Measurements from ENCODE around the gene ROBO1. TPM values are rescaled to one million over a fixed set of nuclear protein-coding genes. Genes with fewer than 3 reads are reported as not detected.
A peak's percentile ranks its signal among the peaks of the same experiment; 100 is the strongest.

ROBO1 gene
- total RNA-seq, 1 donor = 88.5 TPM

DNA sequence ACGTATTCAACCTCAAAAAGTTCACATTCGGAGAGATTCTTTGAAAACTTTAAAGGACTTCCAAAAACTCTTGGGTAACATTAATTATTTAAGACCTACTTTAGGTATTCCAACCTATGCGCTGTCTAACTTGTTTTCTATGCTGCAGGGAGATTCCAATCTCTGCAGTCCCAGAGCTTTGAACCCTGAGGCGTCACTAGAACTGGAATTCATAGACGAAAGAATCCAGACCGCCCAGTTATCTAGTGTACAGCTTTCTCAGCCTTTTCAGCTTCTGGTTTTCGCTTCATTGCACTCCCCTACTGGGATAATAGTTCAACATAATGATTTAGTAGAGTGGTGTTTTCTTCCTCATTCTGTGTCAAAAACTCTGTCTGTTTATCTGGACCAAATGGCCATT, 711.3 kb downstream of the ROBO1 start:
- DNase-seq (ENCODE audit: low read depth) = no peak
- no peak for TF ChIP-seq CTCF (IDR thresholded peaks at IDR 0.05; ENCODE audit: insufficient read depth, low read depth, low read length)
- no peak overlapping the region for H3K4me3 ChIP-seq (ENCODE audit: low read depth, low read length)

DNA sequence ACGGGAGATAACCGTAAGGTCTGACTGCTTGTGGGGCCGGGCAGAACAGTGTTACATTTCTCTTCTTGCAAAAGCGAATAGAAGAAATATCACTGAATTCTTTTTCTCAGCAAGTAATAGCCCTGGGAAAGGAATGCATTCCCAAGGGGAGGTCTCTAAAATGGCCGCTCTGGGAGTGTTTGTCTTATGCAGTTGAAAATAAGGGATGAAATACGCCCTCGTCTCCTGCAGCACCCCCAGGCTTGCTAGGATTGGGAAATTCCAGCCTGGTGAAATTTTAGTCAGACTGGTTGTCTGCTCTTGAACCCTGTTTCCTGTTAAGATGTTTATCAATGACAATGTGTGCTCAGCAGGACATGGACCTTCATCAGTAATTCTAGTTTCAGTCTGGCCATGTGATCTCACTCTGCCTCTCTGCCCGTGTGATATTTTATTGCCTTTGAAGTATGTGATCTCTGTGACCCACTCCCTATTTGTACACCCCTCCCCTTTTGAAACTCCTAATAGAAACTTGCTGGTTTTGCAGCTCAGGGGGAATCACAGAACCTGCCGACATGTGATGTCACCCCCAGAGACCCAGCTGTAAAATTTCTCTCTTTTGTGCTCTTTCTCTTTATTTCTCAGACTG, 715.6 kb downstream of the ROBO1 start:
- TF ChIP-seq CTCF (IDR thresholded peaks at IDR 0.05; ENCODE audit: insufficient read depth, low read depth, low read length) = no peak
- no peak for DNase-seq (ENCODE audit: low read depth)
- H3K4me3 ChIP-seq (ENCODE audit: low read depth, low read length) = no peak overlapping the region

DNA sequence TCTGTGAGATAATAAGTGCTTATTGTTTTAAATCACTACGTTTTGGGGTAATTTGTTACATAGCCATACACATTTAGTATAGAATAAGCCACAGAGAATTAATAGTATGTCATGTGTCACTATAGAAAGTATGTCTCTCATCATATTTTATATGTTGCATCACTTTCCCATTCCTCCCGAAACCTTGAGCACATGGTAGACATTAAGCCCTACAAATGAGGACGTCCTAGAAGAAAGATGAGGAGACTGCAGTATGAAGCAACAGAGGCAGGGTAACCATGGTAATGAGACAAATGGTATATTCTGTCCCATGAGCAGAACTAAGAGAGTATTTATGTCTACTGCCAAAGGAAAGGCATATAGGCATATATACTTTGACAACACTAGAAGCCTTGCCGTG, 720.2 kb downstream of the ROBO1 start:
- no peak for TF ChIP-seq CTCF (IDR thresholded peaks at IDR 0.05; ENCODE audit: insufficient read depth, low read depth, low read length)
- no peak overlapping the region for H3K4me3 ChIP-seq (ENCODE audit: low read depth, low read length)
- no peak for DNase-seq (ENCODE audit: low read depth)

DNA sequence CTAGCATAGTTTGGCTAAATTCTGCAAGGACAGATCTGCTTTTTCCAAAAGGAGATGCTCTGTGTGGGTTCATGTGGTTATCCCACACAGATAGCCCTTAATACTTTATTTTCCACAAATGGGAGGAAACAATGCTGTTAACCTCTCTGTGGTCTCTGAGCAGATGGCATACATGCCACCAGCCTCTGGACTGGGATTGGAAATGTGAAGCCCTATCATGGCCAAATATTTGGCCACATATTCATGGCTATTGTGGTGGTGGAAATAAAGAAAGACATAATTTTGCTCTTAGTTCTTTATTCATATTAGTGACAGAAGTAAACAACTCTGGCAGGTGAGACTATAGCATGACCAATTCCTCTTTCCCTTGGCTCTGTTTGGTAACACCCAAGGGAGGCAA, 726.2 kb downstream of the ROBO1 start:
- TF ChIP-seq CTCF (IDR thresholded peaks at IDR 0.05; ENCODE audit: insufficient read depth, low read depth, low read length) = no peak
- H3K4me3 ChIP-seq (ENCODE audit: low read depth, low read length) = no peak overlapping the region
- DNase-seq (ENCODE audit: low read depth) = no peak

DNA sequence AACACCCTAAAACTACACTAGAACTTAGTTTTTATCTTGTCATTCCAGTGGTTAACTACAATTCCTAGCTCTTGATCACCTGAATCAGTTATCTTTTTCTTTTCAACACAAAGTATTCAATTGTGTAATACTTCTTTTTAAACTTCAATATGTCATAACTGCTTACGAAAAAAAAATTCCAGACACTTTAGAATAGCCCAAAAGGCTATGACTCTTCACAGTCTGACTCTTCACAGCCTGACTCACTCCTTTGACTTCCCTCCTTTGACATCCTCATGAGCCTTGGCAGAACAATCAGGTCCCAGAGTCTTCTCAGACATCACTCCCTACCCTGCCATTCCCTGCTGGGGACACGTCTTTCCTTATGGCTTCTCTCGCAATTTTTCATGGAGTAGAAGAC, 727.1 kb downstream of the ROBO1 start:
- DNase-seq (ENCODE audit: low read depth) = peak; percentile 73
- no peak overlapping the region for H3K4me3 ChIP-seq (ENCODE audit: low read depth, low read length)
- no peak for TF ChIP-seq CTCF (IDR thresholded peaks at IDR 0.05; ENCODE audit: insufficient read depth, low read depth, low read length)

DNA sequence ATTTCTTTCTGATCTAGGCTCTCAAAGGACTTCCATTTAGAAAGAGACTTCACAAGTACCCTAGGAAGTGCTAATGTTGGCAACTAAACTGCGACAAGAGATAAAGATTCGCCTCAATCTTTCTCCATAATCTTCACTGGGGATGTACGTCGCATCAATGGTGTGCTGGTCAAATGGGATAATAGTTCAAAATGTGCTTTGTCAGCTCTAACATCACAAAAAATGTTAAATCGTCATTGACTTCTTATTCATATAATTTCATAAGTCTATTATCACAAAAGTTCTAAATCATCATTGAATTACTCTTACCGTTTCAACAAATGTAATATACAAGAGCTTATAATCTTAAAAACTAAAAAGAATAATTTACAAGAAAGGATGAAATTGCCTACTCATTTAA, 727.7 kb downstream of the ROBO1 start:
- TF ChIP-seq CTCF (IDR thresholded peaks at IDR 0.05; ENCODE audit: insufficient read depth, low read depth, low read length) = no peak
- H3K4me3 ChIP-seq (ENCODE audit: low read depth, low read length) = no peak overlapping the region
- DNase-seq (ENCODE audit: low read depth) = no peak

DNA sequence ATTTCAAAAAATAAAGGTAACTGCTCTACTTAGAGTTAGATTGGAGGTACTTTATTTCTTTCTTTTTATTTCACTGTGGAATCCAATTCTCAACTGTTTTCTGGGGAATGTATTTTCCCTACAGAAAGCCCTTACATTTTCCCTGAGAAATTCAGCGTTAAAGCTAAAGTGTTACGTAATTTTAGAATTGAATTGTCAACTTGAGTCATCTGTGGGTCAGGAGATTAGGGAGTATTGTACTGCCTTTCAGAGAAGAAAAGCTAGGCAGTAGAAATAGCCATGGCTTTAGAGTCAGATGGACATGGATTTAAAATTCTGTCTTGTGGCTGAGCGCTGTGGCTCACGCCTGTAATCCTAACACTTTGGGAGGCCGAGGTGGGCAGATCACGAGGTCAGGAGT, 728.6 kb downstream of the ROBO1 start:
- H3K4me3 ChIP-seq (ENCODE audit: low read depth, low read length) = no peak overlapping the region
- peak; percentile 33 for DNase-seq (ENCODE audit: low read depth)
- no peak for TF ChIP-seq CTCF (IDR thresholded peaks at IDR 0.05; ENCODE audit: insufficient read depth, low read depth, low read length)
